HG02943 (cell line): ENCODE data around the gene SULT1C2.

Experiments used
- ATAC-seq: cut with Tn5 transposase; IDR thresholded peaks from one replicate; pipeline ENCODE4 v1.9.1; 2021; ENCODE audit warnings: mild to moderate bottlenecking, low read depth, moderate library complexity; ENCODE audit not compliant: unreplicated experiment

SULT1C2 gene

DNA sequence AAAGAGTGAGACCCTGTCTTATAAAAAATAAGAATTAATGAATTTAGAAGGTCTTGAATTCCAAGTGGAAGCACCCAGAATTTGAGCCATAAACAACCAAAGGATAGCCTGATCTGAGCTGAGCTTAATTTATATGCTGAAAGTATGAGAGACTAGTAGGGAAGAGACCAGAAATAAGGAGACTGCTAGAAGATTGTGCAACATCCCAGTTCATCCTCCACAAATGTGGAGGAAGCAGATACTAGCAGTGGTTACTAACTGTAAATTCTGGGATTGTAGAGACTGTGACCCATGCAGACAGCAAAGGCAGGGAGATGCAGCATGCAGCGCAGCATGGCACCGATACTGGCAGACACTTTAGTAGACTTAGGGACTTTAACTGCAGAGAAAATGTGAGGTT is 1.5 kb upstream of the SULT1C2 start:
- ATAC-seq = no peak

DNA sequence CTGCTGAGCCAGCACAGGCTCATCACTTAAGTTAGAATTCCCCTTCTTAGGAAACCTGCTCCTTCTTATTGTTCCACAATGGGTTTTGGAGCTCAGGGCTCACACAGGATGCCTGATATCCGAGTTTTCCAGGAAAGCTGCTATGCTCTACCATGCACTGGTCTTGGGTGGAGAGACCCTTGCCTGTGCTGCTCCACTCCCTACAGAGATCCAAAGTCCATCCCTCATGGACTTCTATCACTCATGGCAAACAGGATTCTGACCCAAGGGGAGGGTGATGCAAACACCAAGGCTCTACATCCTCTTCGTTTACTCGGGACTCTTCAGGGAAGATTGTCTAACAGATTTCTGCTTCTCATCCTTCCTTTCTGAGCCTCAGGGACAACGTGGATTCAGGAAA is 5.2 kb downstream of the SULT1C2 start:
- ATAC-seq = no peak

DNA sequence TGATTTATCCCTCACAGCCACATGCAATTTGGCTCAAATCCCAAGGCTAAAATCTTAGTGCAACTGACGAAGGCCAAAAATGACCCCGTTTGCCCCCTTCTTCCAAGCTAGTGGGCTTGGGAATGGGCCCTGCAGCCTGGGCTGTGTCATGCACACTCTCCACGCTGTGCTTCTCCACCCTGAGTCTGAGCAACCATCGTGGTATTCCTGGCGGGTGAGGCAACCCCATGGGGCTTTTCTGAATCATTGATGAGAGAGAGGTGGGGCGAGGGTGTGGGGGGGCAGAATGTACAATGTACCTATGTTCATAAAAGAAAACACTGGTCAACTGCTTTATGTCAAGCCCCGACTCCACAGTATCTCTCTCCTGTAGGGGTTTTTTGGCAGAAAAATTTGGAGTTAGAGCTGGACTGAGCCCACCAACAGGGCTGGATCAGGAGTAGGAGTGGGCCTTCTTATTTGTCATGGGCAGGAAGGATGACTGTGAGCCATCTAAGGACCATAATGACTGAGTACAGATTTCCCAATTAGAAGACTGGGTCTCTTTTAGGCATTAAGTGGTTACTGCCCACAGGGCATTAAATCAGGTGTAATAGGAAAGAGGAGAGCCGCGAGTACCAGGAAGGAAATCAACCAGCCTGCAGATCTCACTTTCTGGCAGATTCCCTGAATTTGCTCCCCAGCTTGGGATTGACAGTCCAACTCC is 8.9 kb downstream of the SULT1C2 start:
- no peak for ATAC-seq

DNA sequence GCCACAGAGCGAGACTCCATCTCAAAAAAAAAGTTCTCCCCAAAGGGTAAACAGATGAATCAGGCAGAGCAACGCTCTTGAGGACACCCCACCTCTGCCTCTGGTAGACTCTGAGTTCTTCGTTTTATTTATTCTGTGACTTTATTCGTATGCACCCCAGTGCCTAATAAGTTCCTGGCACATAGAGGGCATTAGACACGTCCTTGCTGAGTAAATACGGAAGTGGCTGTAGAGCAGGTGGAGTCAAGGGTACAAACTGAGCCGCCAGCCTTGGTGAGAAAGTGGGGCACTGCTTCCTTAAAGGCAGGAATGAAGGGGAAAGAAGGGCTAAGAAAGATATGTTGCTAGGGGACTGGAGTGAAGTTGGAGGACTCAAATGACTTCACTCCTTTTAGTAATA is 12.9 kb downstream of the SULT1C2 start:
- no peak for ATAC-seq

DNA sequence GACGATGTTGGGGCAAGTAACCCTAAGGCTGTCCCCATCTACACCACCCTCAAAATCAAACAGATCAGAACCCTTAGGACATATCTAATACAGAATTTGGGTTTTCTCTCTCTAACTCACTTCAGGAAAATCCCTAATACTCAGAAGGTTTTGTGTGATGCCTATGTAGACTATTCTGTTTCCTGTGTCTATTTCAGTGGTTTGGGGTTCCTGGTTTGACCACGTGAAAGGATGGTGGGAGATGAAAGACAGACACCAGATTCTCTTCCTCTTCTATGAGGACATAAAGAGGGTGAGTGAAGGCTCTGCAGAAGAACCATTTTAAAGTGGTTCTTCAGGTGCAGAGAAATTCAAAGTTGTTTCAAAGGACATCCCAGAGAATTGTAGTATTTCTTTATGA is 16.3 kb downstream of the SULT1C2 start:
- no peak for ATAC-seq

DNA sequence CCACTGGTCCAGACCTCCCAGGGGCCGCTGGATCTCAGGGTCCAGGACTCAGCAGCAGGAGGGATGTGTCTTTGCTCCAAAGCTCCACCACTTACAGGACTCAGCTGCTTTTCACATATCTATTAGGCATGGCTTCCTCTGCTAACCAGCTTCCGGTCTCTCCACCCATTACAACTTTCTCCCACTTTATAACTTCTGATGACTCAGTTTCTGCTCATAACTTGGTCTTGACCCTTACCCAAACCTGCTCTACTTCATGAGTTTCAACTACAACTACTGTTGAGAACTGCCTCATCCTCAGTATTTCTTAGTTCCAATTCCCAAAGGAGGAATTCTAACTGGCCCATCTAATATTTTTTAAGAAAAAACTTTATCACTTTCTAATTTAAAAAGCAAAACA is 17.2 kb downstream of the SULT1C2 start:
- ATAC-seq = no peak

- no peak for ATAC-seq
These were observed 21.2 kb downstream of the SULT1C2 start for GRCh38 chr2:108309903-108310302.

GRCh38 chr2:108314586-108315296 is 26.0 kb downstream of the SULT1C2 start:
- no peak for ATAC-seq

DNA sequence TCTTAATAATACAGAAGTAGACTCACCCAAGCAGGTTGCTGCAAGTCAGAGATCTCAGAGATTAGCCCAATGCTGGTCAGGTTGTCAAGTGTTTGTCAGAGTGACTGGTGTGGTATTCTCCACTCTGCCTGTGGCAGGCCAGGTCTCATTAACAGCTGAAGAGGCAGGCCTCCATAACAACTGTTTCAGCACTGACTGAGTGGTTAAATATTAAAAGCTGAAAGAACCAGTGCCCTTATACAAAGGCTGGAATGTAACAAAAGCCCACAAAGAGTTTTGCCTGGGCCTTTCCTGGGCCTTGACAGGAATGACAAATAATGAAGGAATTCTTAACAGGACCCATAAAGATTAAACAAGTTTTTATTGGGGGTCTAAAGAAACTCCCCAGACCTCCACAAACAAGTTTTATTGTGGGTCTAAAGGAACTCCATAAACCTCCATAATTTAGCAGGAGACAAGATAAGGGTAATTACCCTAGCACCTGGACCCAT is 26.8 kb downstream of the SULT1C2 start:
- ATAC-seq = no peak

GRCh38 chr2:108316033-108316432 is 27.3 kb downstream of the SULT1C2 start:
- no peak for ATAC-seq

DNA sequence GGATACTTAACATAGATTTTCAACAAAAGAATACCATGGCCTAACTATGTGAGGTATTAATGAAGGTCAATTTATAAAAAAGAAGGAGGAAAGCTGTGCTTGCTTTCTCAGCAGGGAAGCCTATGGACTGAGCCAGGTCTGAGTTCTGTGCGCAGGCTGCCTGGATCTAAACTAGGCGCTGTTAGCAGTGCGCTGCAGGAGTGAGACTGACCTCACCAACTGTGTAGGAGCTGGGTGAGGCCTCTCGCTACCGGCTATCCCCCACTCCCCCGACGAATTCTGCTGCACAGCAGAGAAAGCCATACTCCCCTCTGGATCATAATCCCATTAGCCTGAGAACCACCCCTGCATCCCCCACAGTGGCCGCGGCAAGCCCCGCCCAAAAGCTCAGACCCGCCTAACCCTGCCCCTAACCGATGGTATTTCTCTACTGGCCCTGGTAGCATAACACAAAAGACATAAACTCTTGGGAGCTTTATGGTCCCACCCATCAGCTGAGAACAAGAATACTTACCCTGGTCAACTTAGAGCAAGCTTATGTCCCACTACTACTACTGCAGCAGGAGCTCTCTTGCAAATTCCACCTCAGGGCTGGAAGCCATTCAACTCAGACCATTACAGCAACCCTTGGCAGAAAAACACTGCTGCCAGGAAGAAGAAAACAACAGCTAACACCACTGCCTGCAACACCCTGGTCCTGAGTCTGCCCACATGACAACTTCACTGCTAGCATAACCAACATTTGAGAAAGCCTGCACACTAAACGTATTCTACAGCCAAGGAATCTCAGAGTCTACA is 28.0 kb downstream of the SULT1C2 start:
- ATAC-seq = no peak

GRCh38 chr2:108320326-108320922 is 31.7 kb downstream of the SULT1C2 start:
- no peak for ATAC-seq

DNA sequence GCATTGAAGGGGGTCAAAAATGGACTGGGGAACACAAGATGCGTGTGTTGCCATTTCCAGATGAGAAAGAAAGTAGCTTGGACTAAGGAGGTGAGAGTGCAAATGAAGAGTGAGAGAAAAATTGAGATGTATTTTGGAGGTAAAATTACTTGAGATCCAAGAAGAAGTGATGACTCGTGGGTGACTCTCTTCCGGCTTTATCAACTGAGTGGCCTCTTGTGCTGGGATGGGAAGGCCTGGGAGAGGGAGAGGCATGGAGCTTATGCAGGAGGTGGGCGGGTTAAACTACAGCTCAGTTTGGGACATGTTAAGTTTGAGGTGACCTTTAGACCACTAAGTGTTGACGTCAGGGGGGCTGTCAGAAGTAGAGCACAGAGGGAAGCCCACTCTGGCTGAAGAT is 34.9 kb downstream of the SULT1C2 start:
- ATAC-seq = no peak

- no peak for ATAC-seq
These were observed 36.0 kb downstream of the SULT1C2 start for GRCh38 chr2:108324531-108325255.

GRCh38 chr2:108325756-108326155 is 37.1 kb downstream of the SULT1C2 start:
- ATAC-seq = no peak

DNA sequence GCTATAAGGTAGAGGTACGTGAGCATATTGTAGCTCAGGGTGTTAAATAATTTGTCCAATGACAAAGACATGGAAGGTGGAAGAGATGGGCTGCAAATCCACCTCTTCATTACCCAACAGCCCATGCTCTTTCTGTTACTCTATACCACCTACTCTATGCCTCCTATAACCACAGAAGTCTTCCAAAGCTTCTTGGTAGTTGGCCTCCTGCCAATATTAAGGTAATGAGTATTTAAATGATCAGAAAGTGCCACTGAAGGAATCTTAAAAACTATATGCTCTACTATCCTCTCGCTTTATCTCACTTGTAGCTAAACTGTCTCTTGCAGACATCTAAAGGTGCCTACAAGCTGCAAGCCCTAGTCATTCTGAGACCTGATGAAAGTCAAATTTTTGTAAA is 41.1 kb downstream of the SULT1C2 start:
- ATAC-seq = no peak

GRCh38 chr2:108330979-108331378 is 42.3 kb downstream of the SULT1C2 start:
- ATAC-seq = no peak

GRCh38 chr2:108345951-108346350 is 57.3 kb downstream of the SULT1C2 start:
- no peak for ATAC-seq

DNA sequence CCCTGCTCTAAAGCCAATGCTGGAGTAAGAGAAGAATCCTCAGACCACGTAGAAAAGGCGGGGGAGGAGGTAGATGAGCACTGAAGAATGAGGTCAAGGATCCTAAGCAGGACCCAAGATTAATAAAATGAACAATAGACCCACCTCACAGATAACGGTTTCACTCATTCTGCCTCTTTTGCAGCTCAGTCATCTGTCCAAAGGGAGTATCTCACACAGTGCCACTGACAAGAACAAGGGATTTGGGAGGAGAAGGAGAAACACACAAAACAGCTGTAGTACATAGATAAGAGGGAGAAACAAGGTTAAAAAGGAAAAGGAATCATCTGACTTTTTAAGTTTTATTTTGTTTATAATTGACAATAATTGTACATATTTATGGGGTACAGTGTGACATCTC is 58.1 kb downstream of the SULT1C2 start:
- no peak for ATAC-seq

GRCh38 chr2:108347786-108348185 is 59.1 kb downstream of the SULT1C2 start:
- ATAC-seq = no peak
